Fibroblast of mammary gland (primary cell): Measurements from ENCODE around the gene SHANK1.
A peak's percentile ranks its signal among the peaks of the same experiment; 100 is the strongest.

Experiments used
- DNase-seq: peaks from one replicate; pipeline ENCODE4 v3.0.0-alpha.2; 2010; ENCODE audit warnings: low read depth
- H3K4me3 ChIP-seq: 2 replicates; pipeline ENCODE4 v1.5.1; 2011; ENCODE audit warnings: low read depth, mild to moderate bottlenecking, low read length, moderate library complexity; ENCODE audit not compliant: control insufficient read depth
- TF ChIP-seq, protein P1 (sequence below): conservative IDR thresholded peaks from 2 replicates; pipeline ENCODE4 v1.5.1; 2011; ENCODE audit warnings: low read depth, low read length, inconsistent platforms; ENCODE audit not compliant: control insufficient read depth, insufficient read depth

SHANK1 gene

DNA sequence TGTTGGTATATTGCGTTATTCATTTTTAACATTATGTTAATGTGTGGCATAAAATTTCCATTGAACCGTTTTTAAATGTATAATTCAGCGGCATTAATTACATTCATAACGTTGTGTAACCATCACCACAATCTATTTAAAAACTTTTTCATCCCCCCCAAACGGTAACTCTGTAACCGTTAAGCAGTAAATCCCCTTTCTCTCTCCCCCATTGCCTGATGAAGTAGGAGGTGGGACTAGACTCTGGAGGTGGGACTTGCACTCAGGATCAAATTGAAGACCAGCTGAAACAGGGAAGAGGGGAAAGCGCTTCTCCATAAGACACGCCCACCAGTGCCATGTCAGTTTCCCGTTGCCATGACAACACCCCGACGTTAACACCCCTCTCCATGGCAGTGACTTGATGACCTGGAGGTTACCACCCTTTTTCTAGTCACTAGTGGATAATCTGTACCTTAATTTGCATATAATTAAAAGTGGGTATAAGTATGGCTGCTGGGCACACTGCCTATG is 20.4 kb upstream of the SHANK1 start:
- TF ChIP-seq, protein P1, sequence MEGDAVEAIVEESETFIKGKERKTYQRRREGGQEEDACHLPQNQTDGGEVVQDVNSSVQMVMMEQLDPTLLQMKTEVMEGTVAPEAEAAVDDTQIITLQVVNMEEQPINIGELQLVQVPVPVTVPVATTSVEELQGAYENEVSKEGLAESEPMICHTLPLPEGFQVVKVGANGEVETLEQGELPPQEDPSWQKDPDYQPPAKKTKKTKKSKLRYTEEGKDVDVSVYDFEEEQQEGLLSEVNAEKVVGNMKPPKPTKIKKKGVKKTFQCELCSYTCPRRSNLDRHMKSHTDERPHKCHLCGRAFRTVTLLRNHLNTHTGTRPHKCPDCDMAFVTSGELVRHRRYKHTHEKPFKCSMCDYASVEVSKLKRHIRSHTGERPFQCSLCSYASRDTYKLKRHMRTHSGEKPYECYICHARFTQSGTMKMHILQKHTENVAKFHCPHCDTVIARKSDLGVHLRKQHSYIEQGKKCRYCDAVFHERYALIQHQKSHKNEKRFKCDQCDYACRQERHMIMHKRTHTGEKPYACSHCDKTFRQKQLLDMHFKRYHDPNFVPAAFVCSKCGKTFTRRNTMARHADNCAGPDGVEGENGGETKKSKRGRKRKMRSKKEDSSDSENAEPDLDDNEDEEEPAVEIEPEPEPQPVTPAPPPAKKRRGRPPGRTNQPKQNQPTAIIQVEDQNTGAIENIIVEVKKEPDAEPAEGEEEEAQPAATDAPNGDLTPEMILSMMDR, result no peak
- H3K4me3 ChIP-seq, result no peak overlapping the region
- DNase-seq, result no peak

DNA sequence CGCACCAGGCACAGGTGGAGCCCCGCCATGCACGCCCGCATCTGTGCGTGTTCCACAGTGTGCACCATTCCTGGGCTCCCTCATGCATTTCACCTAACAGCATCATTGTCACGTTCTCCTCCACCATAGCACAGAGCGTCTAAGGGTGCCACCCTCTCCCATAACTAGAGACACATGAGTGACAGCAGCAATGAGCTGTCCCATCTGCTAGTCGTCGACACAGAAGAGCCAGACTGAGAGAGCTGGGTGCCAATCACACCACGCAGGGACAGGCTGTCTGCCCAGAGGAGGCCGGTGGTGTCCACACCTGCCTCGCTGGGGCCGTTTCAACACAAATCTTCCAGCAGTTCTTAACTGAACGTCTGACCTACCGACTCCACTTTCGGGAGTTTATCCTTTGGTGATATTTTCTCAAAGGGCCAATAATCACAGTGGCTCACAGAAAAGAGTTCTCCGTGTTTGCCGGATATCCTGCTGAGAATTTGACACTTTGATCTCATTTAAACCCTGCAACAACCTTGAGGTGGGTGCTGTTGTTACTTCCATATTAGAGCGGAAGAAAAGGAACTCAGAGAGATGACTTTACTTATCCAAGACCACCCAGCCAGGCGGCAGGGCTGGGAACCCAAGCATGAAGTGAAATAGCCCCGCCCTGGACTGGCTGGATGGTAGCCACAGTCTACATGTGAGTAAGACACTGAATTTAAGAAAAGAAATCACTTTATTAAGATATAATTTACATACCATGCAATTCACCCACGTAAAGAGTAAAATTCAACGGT is 19.7 kb upstream of the SHANK1 start:
- no peak for DNase-seq
- TF ChIP-seq, protein P1, result no peak
- no peak overlapping the region for H3K4me3 ChIP-seq

DNA sequence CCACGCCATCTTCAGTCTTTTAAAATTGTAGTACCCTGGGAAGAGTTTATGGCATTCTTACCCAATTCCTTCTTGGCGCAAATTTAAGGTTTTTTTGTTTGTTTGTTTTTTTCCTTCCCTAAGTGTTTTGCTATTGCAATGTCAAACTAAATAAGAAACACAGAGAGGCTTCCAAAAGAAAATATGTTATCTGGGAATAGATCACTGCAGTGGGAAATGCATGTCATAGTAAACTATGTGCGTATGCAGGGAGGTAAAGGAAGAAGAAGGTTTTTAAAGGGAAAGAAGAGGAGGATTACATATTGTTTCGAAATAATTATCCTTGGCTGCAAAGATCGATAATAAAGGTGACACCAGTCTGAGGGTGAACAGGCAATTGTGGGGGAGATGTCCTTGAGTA is 16.7 kb upstream of the SHANK1 start:
- no peak overlapping the region for H3K4me3 ChIP-seq
- TF ChIP-seq, protein P1, result no peak
- DNase-seq, result no peak

DNA sequence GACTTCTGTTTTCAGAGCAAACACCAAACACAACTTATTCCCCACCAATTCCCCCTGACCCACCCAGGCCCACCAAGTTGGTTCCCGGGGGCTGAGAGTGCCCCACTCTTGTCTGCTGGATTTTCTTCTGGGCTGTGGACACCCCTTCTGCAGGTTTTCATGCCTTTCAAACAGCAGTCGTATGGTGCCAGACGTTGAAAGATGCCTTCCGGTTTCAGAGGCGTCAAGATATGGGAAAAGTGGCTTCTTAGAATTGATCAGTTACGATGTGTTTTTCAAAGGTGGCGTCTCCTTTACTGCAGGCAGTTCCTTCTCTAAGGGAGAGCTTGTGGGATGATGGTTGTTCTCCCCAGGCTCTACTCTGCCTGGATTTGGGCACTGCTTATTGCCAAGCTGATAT is 16.3 kb upstream of the SHANK1 start:
- no peak overlapping the region for H3K4me3 ChIP-seq
- DNase-seq, result no peak
- TF ChIP-seq, protein P1, result no peak

DNA sequence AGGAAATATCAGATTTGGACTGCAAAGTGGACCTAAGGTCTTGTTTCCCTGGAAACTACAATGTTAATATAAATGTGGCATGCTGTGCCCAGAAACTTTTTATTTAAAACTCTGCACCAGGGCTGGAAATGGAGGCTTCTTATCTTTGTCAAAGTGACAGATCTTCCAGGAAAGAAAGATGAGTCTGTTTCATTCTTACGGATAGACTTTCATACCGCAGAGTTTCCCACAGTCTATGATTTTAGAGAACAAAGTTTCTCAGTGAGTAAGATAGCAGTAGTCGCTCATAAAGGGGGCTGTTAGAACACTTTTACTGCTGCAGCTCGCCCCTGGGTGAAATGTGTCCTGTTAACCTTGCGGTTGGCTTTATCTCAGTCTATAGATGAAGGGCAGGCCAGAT is 10.3 kb upstream of the SHANK1 start:
- no peak overlapping the region for H3K4me3 ChIP-seq
- DNase-seq, result no peak
- TF ChIP-seq, protein P1, result no peak

DNA sequence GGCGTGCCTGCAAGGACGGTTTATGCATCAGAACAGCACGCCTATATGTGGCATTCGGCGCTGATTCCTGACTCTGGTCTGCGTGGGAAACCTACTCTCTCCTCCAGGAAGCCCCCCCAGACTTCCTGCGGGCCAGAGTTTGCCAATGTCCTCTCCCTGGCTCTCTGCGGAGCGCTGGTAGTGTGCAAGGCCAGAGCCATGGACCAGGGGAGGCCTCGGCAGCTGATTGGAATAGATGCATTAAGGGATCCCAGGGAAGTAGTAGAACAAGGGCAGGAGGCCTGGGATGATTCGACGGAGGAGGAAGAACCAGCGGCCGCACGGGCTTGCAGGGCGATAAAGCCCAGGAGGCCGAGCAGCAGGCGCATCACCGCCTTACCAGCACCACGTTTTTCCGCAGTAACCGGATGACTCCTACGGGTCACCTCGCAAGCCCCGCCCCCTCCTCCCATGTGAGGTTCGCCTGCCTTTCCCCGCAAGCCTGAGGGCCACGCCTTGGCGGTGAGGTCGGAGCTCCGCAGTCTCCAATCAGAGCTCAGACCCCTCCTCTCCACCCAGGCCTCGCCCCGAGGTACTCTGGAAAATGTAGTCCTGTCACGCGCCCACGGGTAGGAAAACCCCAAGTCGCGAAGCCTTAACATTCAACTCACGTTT is 8.6 kb upstream of the SHANK1 start:
- H3K4me3 ChIP-seq, result no peak overlapping the region
- TF ChIP-seq, protein P1, result no peak
- peak; percentile 84 for DNase-seq
